Stimulated activated naive B cell treated with anti-CD40 and anti-IgM and Interleukin-4, amounts not matched to agents 10 μg/mL and 1 μg/mL and 100 μg/mL, for 72 hours (primary cell): Measurements from ENCODE around the gene DEFB123.
"Not testable (repeated sequence)": the region's sequence is repeated elsewhere in the genome, so short reads cannot be mapped to it uniquely, and the experiment has no call there.

ENCODE experiments used
- ATAC-seq, 2 donors: fragments of 150-1000 bp; cut with Tn5 transposase; replicated peaks; 2 replicates each; pipeline ENCODE4 v1.10.0; 2021; ENCODE audit warnings: moderate library complexity in 1 of 2
- DNase-seq: peaks from one replicate; pipeline ENCODE4 v3.0.0; 2021
- H3K27ac Mint-ChIP-seq: one replicate; pipeline ENCODE4 v1.8.0; 2022; ENCODE audit warnings: mild to moderate bottlenecking, mixed read lengths
- H3K27me3 Mint-ChIP-seq, 2 donors: one replicate each; pipeline ENCODE4 v1.8.0; 2022; ENCODE audit warnings: mixed read lengths in 2 of 2
- H3K36me3 Mint-ChIP-seq, 2 donors: one replicate each; pipeline ENCODE4 v1.8.0; 2022; ENCODE audit warnings: mixed read lengths in 2 of 2, mild to moderate bottlenecking in 1 of 2
- H3K4me1 Mint-ChIP-seq, 2 donors: one replicate each; pipeline ENCODE4 v1.8.0; 2022; ENCODE audit warnings: mixed read lengths in 2 of 2, mild to moderate bottlenecking in 1 of 2
- H3K4me3 Mint-ChIP-seq, 2 donors: one replicate each; pipeline ENCODE4 v1.8.0; 2022; ENCODE audit warnings: mild to moderate bottlenecking in 2 of 2, mixed read lengths in 2 of 2, moderate library complexity in 1 of 2
- H3K9me3 Mint-ChIP-seq, 2 donors: one replicate each; pipeline ENCODE4 v1.8.0; 2022; ENCODE audit warnings: mixed read lengths in 2 of 2, mild to moderate bottlenecking in 1 of 2

DEFB123 gene, protein sequence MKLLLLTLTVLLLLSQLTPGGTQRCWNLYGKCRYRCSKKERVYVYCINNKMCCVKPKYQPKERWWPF

DNA sequence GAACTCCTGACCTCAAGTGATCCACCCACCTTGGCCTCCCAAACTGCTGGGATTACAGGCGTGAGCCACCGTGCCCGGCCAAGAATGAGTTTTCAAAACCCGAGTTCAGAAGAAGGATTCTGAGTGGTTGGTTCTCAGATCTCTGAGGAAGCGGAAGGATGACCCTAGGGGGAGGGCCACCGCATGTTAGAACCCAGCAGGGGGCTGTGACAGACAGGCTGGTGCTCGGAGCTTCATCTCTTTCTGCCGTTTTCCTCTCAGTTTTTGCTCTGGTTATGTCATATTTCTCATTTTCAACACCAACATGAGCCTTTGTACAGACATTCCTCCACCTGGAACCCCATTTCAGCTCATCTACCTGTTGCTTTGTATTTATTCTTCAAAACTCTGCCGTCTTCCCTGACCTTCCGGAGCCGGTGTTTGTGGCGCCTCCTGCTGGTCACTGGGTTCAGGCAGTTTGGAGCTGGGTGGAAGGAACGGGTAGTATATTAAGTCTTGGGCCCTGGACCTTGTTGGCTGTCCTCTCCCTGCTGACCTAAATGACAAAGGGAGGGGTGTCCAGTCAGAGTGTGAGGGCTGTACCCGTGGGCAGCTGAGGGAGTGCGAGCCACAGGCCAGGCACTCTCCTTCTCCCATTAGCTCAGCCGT is at the start of gene DEFB123:
TSS of gene DEFB123 (plus strand) at position 621 of the 648 bp plus-strand sequence. CDS start 67 bp downstream, outside the sequence.
- no peaks in the 10 kb centered on the region for H3K36me3 Mint-ChIP-seq
- ATAC-seq (no peak), DNase-seq (no peak)
- H3K4me3 Mint-ChIP-seq = no peak within 1 kb of the TSS
- peaks cover 11 to 19% of the 10 kb centered on the region in 2 donors for H3K27me3 Mint-ChIP-seq
- no peaks in the 10 kb centered on the region for H3K9me3 Mint-ChIP-seq
- H3K27ac Mint-ChIP-seq = no peak within 1 kb of the TSS
- no peaks in the 10 kb centered on the region for H3K4me1 Mint-ChIP-seq

DNA sequence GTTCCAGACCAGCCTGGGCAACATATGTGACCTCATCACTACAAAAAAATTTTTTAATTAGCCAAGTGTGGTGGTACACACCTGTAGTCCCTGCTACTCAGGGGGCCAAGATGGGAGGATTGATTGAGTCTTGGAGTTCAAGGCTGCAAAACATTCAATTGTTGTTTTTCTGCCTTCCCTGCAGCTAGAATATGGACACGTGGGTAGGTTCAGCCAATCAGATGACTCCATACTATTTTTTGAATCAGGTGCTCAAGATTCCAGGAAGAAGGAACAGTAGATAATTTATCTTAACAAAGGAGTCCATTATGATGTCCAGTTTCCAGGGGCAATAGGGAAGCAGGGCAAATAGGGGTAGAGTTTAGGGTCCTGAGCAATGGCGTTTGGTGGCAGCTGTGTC is 47.6 kb upstream of the DEFB123 start:
- H3K27ac Mint-ChIP-seq = no peak overlapping the region
- H3K4me3 Mint-ChIP-seq = no peak overlapping the region
- no peak for DNase-seq
- H3K4me1 Mint-ChIP-seq = no peaks in the 10 kb centered on the region
- peaks cover 3 to 11% of the 10 kb centered on the region in 2 donors for H3K27me3 Mint-ChIP-seq
- no peak for ATAC-seq
- no peaks in the 10 kb centered on the region for H3K36me3 Mint-ChIP-seq
- peaks cover 0 to 4% of the 10 kb centered on the region in 2 donors for H3K9me3 Mint-ChIP-seq

GRCh38 chr20:31394900-31395299 is 45.5 kb upstream of the DEFB123 start:
- no peak overlapping the region for H3K4me3 Mint-ChIP-seq
- no peaks in the 10 kb centered on the region for H3K4me1 Mint-ChIP-seq
- ATAC-seq (no peak), DNase-seq (no peak)
- peaks cover 7% of the 10 kb centered on the region in 2 donors for H3K27me3 Mint-ChIP-seq
- H3K9me3 Mint-ChIP-seq = peaks cover 1 to 4% of the 10 kb centered on the region in 2 donors
- H3K36me3 Mint-ChIP-seq = no peaks in the 10 kb centered on the region
- H3K27ac Mint-ChIP-seq = no peak overlapping the region

DNA sequence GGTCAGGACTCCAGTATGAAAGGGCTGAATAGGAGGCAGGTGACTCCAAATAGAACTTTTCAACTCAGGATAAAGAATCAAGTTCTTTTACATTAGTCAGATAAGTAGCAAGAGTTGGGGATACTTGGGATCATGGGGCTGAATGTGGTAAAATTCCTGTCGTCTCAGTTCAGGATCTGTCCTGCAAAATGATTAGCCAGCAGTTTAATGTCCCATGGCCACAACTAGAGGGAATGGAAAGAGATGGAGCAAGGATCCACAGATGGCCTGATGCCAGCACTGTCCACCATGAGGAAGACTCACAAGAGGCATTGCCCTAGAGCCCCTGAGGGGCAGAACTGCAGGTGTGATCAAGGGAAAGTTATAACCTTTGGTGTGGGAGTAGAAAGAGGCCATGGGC is 36.5 kb upstream of the DEFB123 start:
- DNase-seq (no peak), ATAC-seq (no peak)
- no peak overlapping the region for H3K4me3 Mint-ChIP-seq
- H3K4me1 Mint-ChIP-seq = no peaks in the 10 kb centered on the region
- H3K27me3 Mint-ChIP-seq = peaks cover 0 to 7% of the 10 kb centered on the region in 2 donors
- H3K27ac Mint-ChIP-seq = no peak overlapping the region
- H3K36me3 Mint-ChIP-seq = no peaks in the 10 kb centered on the region
- H3K9me3 Mint-ChIP-seq = peaks cover 0 to 1% of the 10 kb centered on the region in 2 donors

DNA sequence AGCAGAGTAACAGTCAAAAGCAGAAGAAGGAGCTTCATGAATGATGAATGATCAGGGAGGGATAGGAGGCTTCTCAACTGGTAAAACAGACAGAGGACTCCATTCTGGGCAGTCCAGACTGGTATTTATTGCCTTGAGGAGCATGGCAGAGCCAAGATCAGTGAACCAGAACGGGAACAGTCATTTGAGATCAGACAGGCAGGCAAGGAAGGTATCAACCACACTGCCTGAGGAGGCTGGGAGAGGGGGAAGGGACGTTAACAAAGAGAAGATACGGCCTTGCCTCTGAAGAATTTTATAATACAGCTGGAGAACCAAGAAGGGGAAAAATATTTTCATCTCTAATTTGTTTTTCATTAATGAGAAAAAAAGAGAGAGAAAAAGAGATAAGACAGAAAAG is 34.3 kb upstream of the DEFB123 start, which contains the start of gene DEFB121:
TSS of gene DEFB121 (minus strand) at position 101 of the 400 bp plus-strand sequence. CDS start at position 38, 63 bp downstream.
- no peaks in the 10 kb centered on the region for H3K4me1 Mint-ChIP-seq
- DNase-seq (no peak), ATAC-seq (no peak)
- H3K4me3 Mint-ChIP-seq = no peak within 1 kb of the TSS
- H3K9me3 Mint-ChIP-seq = no peaks in the 10 kb centered on the region
- H3K27ac Mint-ChIP-seq = no peak within 1 kb of the TSS
- H3K36me3 Mint-ChIP-seq = no peaks in the 10 kb centered on the region
- peaks cover 0 to 3% of the 10 kb centered on the region in 2 donors for H3K27me3 Mint-ChIP-seq

DNA sequence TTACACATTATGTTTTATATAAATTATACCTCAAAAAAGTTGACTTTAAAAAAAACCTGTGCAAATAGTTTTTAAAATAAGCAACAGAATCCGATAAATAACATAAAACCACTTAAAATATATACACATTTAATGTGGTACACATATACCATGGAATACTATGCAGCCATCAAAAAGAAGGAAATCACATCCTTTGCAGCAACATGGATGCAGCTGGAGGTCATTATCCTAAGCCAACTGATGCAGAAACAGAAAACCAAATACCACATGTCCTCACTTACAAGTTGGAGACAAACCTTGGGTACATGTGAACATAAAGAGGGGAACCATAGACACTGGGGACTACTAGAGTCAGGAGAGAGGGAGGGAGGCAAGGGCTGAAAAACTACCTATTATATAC is 30.4 kb upstream of the DEFB123 start:
- no peak for DNase-seq
- Mint-ChIP-seq H3K9me3 (no peaks in the 10 kb centered on the region), H3K27me3 (peaks cover 6 to 10% of the 10 kb centered on the region in 2 donors), H3K4me1 (no peaks in the 10 kb centered on the region), H3K4me3 (no peak overlapping the region), H3K27ac (no peak overlapping the region), H3K36me3 (no peaks in the 10 kb centered on the region)
- ATAC-seq = no peak

DNA sequence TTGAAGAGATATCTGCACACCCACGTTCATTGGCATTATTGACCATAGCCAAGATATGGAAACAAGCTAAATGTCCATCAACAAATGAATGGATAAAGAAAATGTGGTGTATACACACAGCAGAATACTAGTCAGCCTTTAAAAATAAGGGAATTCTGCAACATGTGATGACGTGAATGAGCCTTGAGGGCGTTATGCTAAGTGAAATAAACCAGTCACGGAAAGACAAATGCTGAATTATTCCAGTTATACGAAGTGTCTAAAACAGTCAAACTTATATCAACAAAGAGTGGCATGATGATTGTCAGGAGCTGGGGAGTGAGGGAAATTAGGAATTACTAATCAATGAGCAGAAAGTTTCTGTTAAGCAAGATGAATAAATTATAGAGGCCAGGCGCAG is 26.1 kb upstream of the DEFB123 start:
- ATAC-seq = no peak
- no peak overlapping the region for H3K27ac Mint-ChIP-seq

GRCh38 chr20:31415653-31416052 is 24.8 kb upstream of the DEFB123 start:
- Mint-ChIP-seq H3K9me3 (peaks cover 2 to 5% of the 10 kb centered on the region in 2 donors), H3K4me3 (no peak overlapping the region), H3K27me3 (peaks cover 6 to 7% of the 10 kb centered on the region in 2 donors), H3K27ac (no peak overlapping the region), H3K4me1 (no peaks in the 10 kb centered on the region), H3K36me3 (no peaks in the 10 kb centered on the region)
- DNase-seq (no peak), ATAC-seq (no peak)

More for the DNA sequence above, 26.1 kb upstream of the DEFB123 start:
- Mint-ChIP-seq H3K36me3 (no peaks in the 10 kb centered on the region), H3K4me3 (no peak overlapping the region), H3K9me3 (no peaks in the 10 kb centered on the region), H3K27me3 (peaks cover 6 to 7% of the 10 kb centered on the region in 2 donors), H3K4me1 (no peaks in the 10 kb centered on the region)
- no peak for DNase-seq

- peaks cover 2 to 5% of the 10 kb centered on the region in 2 donors for H3K9me3 Mint-ChIP-seq
- peaks cover 6 to 7% of the 10 kb centered on the region in 2 donors for H3K27me3 Mint-ChIP-seq
- no peak overlapping the region for H3K4me3 Mint-ChIP-seq
- H3K27ac Mint-ChIP-seq = no peak overlapping the region
- no peak for DNase-seq
- ATAC-seq = no peak
- no peaks in the 10 kb centered on the region for H3K36me3 Mint-ChIP-seq
- H3K4me1 Mint-ChIP-seq = no peaks in the 10 kb centered on the region
These were observed 22.1 kb upstream of the DEFB123 start for GRCh38 chr20:31418307-31418706.

GRCh38 chr20:31425797-31426196 is 14.6 kb upstream of the DEFB123 start:
- Mint-ChIP-seq H3K36me3 (no peaks in the 10 kb centered on the region), H3K27me3 (peaks cover 7 to 8% of the 10 kb centered on the region in 2 donors), H3K9me3 (peaks cover 0 to 1% of the 10 kb centered on the region in 2 donors), H3K27ac (no peak overlapping the region), H3K4me1 (no peaks in the 10 kb centered on the region), H3K4me3 (no peak overlapping the region)
- ATAC-seq (no peak), DNase-seq (no peak)

GRCh38 chr20:31426891-31427551 is 13.4 kb upstream of the DEFB123 start:
- H3K9me3 Mint-ChIP-seq, ATAC-seq, DNase-seq, H3K4me1 Mint-ChIP-seq, H3K36me3 Mint-ChIP-seq, H3K4me3 Mint-ChIP-seq, H3K27me3 Mint-ChIP-seq, H3K27ac Mint-ChIP-seq: not testable (repeated sequence)

DNA sequence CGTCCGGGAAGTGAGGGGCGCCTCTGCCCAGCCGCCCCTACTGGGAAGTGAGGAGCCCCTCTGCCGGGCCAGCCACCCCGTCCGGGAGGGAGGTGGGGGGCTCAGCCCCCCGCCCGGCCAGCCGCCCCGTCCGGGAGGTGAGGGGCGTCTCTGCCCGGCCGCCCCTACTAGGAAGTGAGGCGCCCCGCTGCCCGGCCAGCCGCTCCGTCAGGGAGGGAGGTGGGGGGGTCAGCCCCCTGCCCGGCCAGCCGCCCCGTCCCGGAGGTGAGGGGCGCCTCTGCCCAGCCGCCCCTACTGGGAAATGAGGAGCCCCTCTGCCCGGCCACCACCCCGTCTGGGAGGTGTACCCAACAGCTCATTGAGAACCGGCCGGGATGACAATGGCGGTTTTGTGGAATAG is 12.9 kb upstream of the DEFB123 start:
- not testable (repeated sequence) for H3K36me3 Mint-ChIP-seq, H3K27me3 Mint-ChIP-seq

GRCh38 chr20:31430568-31431115 is 9.8 kb upstream of the DEFB123 start:
- Mint-ChIP-seq H3K4me1 (no peaks in the 10 kb centered on the region), H3K27me3 (peaks cover 4 to 6% of the 10 kb centered on the region in 2 donors), H3K9me3 (peaks cover 0 to 1% of the 10 kb centered on the region in 2 donors), H3K27ac (no peak overlapping the region), H3K4me3 (no peak overlapping the region), H3K36me3 (no peaks in the 10 kb centered on the region)
- no peak for ATAC-seq
- DNase-seq = no peak

More for the DNA sequence above, 12.9 kb upstream of the DEFB123 start:
- not testable (repeated sequence) for H3K9me3 Mint-ChIP-seq, H3K4me3 Mint-ChIP-seq, H3K27ac Mint-ChIP-seq, H3K4me1 Mint-ChIP-seq, ATAC-seq, DNase-seq

DNA sequence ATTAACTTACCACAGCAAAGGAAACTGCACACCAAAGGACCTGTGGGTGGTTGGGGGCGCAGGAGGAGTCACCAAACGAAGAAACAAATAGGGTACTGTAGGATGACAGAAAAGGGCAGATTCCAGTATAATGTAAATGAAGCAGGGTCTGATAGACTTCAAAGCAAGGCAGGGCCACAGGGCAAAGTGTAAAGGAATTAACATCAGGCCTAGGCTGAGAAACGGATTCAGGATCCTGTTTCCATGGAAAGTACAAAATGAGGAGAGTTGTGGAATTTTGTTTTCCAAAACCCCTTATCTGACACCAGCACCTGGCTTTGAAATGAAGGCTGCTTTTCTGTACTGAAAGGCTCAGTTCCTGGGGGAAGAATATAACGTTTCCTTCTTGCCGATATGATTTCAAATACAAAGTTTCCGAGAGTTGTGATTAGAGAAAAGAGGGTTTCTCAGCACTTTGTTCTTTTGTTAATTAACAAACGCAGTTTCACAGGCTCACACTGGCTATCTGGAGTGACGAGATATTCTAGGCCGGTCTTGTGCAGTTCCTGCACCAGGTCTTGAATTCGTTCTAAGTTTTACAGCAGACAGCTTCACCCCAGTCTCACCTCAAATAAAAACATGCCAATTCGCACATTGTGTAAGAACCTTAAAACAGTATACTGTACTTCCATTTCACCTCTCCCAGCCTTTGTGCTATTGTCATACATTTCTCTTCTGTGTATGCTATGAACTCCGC is 5.8 kb downstream of the DEFB123 start:
- H3K27ac Mint-ChIP-seq = no peak overlapping the region
- ATAC-seq = no peak
- H3K4me3 Mint-ChIP-seq = no peak overlapping the region

More for the DNA sequence above, 5.8 kb downstream of the DEFB123 start:
- Mint-ChIP-seq H3K4me1 (no peaks in the 10 kb centered on the region), H3K27me3 (peaks cover 4 to 25% of the 10 kb centered on the region in 2 donors), H3K9me3 (peaks cover 3 to 6% of the 10 kb centered on the region in 2 donors), H3K36me3 (no peaks in the 10 kb centered on the region)
- DNase-seq = no peak
